Progenitor cell of endocrine pancreas (in vitro differentiated cells): ENCODE measurements around the gene FBXW10. TPM values are rescaled to one million over a fixed set of nuclear protein-coding genes. Genes with fewer than 3 reads are reported as not detected.
"Not testable (repeated sequence)": the region's sequence is repeated elsewhere in the genome, so short reads cannot be mapped to it uniquely, and the experiment has no call there.

Source experiments
- DNase-seq: peaks from one replicate; pipeline ENCODE4 v3.0.0; 2021; ENCODE audit warnings: low spot score; ENCODE audit not compliant: unreplicated experiment
- H3K27ac Mint-ChIP-seq: 2 replicates; pipeline ENCODE4 v1.8.0; 2021; ENCODE audit warnings: mild to moderate bottlenecking, moderate library complexity, mixed read lengths
- H3K27me3 Mint-ChIP-seq: 2 replicates; pipeline ENCODE4 v1.8.0; 2021; ENCODE audit warnings: mixed read lengths
- H3K36me3 Mint-ChIP-seq: 2 replicates; pipeline ENCODE4 v1.8.0; 2022; ENCODE audit warnings: mixed read lengths; ENCODE audit not compliant: insufficient read depth
- H3K4me1 Mint-ChIP-seq: 2 replicates; pipeline ENCODE4 v1.8.0; 2021; ENCODE audit warnings: low read depth, mixed read lengths
- H3K4me3 Mint-ChIP-seq: 2 replicates; pipeline ENCODE4 v1.8.0; 2021; ENCODE audit warnings: low read depth, mild to moderate bottlenecking, moderate library complexity, mixed read lengths
- H3K9me3 Mint-ChIP-seq: 2 replicates; pipeline ENCODE4 v1.8.0; 2021; ENCODE audit warnings: low read depth, mixed read lengths
- total RNA-seq: library from RNA; stranded (reverse); gene quantifications from 2 replicates; pipeline ENCODE4 v1.2.1, GENCODE V29; 2021
- TF ChIP-seq, protein P1 (sequence below): fragments of 200-600 bp; sonication (generic); IDR thresholded peaks from one replicate; pipeline ENCODE4 v1.5.0; 2021; ENCODE audit warnings: antibody characterized with exemption, mild to moderate bottlenecking; ENCODE audit not compliant: unreplicated experiment

Gene FBXW10
- total RNA-seq, 1 donor from 2014 or later = 0.12 TPM

DNA sequence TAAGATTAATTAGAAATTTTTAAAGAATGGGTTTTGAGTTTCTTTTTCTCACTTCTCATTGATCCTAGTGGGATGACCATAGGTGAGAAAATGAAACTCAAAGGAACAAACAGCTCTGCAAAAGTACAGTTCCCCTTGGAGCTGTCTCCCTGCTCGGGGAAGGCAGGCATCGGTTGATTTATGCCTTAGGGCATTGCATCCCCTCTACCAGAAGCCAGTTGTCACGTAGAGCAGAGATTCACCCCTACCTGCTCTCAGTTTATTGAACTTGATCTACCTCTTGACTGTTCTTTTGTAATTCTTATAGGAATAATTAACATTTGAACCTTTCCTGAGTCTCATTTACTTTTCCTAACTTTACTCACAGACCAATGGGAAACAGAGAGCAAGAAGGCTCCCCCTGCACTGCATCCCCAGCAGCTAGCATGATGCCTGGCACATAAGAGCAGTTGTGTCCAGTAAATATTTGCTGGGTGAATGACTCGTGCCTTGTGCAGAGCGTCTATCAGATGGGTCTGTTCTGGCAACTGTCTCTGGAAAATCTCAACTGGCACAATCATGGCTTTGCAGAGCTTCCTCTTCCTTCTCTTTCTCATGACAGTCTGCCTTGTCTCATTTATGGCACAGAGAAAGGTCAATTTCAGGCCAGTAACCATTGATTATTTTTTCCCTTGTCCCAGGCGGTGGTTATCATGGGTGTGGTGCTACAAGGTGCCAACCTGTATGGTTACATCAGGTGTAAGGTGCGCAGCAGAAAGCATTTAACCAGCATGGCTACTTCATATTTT lies 59.8 kb downstream of the FBXW10 start:
- H3K27ac Mint-ChIP-seq, H3K4me1 Mint-ChIP-seq, H3K27me3 Mint-ChIP-seq, H3K9me3 Mint-ChIP-seq, DNase-seq, H3K4me3 Mint-ChIP-seq: not testable (repeated sequence)
- H3K36me3 Mint-ChIP-seq = peaks cover 12% of the 10 kb centered on the region

DNA sequence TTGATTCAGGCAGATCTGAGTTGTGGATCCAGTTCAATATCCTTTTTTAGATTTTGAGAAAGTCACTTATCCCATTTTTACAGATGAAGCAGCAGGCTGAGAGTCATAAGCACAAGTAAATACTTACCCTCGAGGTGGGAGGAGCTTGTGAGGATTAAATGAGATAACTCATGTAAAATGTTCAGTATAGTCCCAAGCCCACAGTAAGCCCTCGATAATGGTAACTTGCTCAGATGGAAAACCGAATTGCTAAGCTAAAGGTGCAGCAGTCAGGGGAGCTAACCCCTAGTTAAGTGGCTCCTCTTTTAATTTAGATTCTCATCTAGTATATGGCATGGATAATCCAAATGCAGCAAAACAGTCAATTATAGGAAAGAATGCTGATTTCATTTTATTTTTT lies 72.1 kb downstream of the FBXW10 start:
- not testable (repeated sequence) for H3K9me3 Mint-ChIP-seq, H3K4me1 Mint-ChIP-seq, DNase-seq, H3K36me3 Mint-ChIP-seq, H3K4me3 Mint-ChIP-seq, H3K27me3 Mint-ChIP-seq, H3K27ac Mint-ChIP-seq

DNA sequence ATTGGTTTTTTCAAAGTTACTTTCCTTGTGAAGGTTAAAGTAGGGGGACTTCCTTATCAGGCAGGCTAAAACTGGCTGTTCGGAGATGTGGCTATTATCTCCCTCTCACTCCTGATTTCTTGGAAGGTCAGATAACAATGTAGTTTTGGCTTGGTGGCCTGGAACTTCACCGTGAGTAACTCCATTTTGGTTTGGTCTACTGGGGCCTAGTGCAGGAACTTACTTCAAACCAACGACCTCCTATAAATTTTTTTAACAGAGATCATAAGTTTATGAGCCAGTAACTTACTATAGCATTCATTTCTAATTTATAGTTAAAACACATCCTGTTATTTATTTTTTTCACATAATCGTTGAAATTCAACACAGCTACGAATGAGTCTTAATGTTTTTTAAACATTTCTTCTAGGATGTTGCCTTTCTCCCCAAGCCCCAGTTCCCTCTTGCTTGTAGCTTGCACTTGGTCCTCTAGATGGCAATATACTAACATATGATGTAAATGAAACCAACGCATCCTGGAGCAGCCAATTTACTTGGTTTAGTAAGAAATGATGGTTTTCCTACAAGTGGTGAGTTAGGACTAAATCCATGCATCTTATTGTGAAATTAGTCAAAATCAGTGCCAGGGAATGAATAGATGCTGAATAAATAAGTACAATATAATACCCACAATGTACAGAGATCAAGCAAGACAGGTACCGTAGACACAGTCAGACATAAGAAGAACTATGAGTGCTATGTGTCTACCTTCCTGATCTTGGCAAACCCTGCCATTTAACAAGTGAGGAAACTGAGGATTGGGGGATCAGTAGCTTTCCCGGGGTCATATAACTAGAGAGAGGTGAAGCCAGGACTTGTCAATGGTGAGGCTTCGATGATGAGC lies 72.9 kb downstream of the FBXW10 start:
- DNase-seq = peak; percentile 13
- not testable (repeated sequence) for H3K4me1 Mint-ChIP-seq, H3K36me3 Mint-ChIP-seq, H3K4me3 Mint-ChIP-seq, H3K9me3 Mint-ChIP-seq, H3K27ac Mint-ChIP-seq, H3K27me3 Mint-ChIP-seq
- TF ChIP-seq, protein P1, sequence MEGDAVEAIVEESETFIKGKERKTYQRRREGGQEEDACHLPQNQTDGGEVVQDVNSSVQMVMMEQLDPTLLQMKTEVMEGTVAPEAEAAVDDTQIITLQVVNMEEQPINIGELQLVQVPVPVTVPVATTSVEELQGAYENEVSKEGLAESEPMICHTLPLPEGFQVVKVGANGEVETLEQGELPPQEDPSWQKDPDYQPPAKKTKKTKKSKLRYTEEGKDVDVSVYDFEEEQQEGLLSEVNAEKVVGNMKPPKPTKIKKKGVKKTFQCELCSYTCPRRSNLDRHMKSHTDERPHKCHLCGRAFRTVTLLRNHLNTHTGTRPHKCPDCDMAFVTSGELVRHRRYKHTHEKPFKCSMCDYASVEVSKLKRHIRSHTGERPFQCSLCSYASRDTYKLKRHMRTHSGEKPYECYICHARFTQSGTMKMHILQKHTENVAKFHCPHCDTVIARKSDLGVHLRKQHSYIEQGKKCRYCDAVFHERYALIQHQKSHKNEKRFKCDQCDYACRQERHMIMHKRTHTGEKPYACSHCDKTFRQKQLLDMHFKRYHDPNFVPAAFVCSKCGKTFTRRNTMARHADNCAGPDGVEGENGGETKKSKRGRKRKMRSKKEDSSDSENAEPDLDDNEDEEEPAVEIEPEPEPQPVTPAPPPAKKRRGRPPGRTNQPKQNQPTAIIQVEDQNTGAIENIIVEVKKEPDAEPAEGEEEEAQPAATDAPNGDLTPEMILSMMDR = peak; percentile 68

DNA sequence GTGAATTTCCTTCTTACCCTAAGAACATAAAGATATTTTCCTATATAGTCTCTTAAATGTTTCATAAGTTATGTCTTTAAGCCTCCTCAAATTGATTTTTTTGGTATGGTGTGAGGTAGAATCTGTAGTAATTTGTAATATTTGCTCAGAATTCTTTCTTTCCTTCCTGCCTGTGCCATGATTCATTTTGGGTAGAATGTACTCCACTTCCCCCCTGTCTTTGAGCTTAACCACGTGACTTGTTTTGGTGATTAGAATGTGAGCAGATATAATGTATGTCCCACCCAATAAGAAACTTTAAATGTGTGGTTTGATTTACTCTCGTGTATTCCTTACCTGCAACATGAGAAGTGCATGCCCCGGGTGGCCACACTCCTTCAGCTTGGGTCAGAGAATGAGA lies 77.6 kb downstream of the FBXW10 start:
- H3K4me1 Mint-ChIP-seq, DNase-seq, H3K27ac Mint-ChIP-seq, H3K27me3 Mint-ChIP-seq, H3K4me3 Mint-ChIP-seq, H3K9me3 Mint-ChIP-seq, H3K36me3 Mint-ChIP-seq: not testable (repeated sequence)

DNA sequence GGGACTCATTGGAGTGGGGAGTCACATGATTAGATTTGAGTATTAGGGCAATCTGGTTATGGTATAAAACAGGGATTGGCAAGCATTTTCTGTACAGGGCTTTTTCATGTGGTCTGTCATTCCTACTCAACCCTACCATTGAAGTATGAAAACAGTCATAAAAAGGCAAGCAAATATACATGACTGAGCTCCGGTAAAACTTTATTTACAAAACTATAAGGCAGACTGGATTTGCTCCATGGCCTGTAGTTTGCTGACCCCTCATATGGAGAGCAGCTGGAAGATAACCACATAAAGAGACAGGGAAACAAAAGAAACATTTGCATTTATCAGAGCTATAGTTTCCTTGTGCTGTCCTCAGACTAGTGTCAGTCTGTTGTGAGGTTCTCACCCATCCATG lies 83.8 kb downstream of the FBXW10 start:
- not testable (repeated sequence) for H3K27ac Mint-ChIP-seq, H3K27me3 Mint-ChIP-seq

More for the DNA sequence above, 83.8 kb downstream of the FBXW10 start:
- not testable (repeated sequence) for H3K36me3 Mint-ChIP-seq, H3K4me1 Mint-ChIP-seq, H3K4me3 Mint-ChIP-seq, DNase-seq, H3K9me3 Mint-ChIP-seq

Other genes with a start within 250 kb of the FBXW10 start
- gene TBC1D28, start 99.7 kb upstream of the FBXW10 start, total RNA-seq = 0.14 and 0.16 TPM in 2 replicates
- 19.3 and 20.4 TPM in 2 replicates for gene FOXO3B, start 61.7 kb upstream of the FBXW10 start, total RNA-seq
- gene TVP23B, start 37.1 kb downstream of the FBXW10 start, total RNA-seq = 37.7 and 38.9 TPM in 2 replicates
- 66.9 and 67.7 TPM in 2 replicates for gene PRPSAP2, start 114.1 kb downstream of the FBXW10 start, total RNA-seq
- gene SLC5A10, start 208.1 kb downstream of the FBXW10 start, total RNA-seq = not detected in 2 replicates